ENCODE data around the gene CNOT4.
"Not testable (repeated sequence)": the region's sequence is repeated elsewhere in the genome, so short reads cannot be mapped to it uniquely, and the experiment has no call there.

The CNOT4 gene

GRCh38 chr7:135321556-135321955, 188.3 kb downstream of the CNOT4 start:
- no peak for TF ChIP-seq CTCF (IDR thresholded peaks at IDR 0.05; ENCODE audit: control insufficient read depth, insufficient read depth, low read depth, low read length, missing control alignments)
- H3K4me3 ChIP-seq (ENCODE audit: control insufficient read depth, low read depth, low read length): no peak overlapping the region
- DNase-seq (ENCODE audit: low read depth): no peak

- not testable (repeated sequence) for DNase-seq (ENCODE audit: low read depth); H3K4me3 ChIP-seq (ENCODE audit: control insufficient read depth, low read depth, low read length)
These were observed 188.9 kb downstream of the CNOT4 start for GRCh38 chr7:135320953-135321352.

- H3K4me3 ChIP-seq (ENCODE audit: control insufficient read depth, low read depth, low read length): no peak overlapping the region
- peak; percentile 25 for DNase-seq (ENCODE audit: low read depth)
- TF ChIP-seq CTCF (IDR thresholded peaks at IDR 0.05; ENCODE audit: control insufficient read depth, insufficient read depth, low read depth, low read length, missing control alignments): no peak
These were observed 189.6 kb downstream of the CNOT4 start for GRCh38 chr7:135320268-135320667.

GRCh38 chr7:135317676-135318325, 192.1 kb downstream of the CNOT4 start:
- no peak for TF ChIP-seq CTCF (IDR thresholded peaks at IDR 0.05; ENCODE audit: control insufficient read depth, insufficient read depth, low read depth, low read length, missing control alignments)
- DNase-seq (ENCODE audit: low read depth): no peak
- no peak overlapping the region for H3K4me3 ChIP-seq (ENCODE audit: control insufficient read depth, low read depth, low read length)

- TF ChIP-seq CTCF (IDR thresholded peaks at IDR 0.05; ENCODE audit: control insufficient read depth, insufficient read depth, low read depth, low read length, missing control alignments): no peak
- no peak overlapping the region for H3K4me3 ChIP-seq (ENCODE audit: control insufficient read depth, low read depth, low read length)
- no peak for DNase-seq (ENCODE audit: low read depth)
These were observed 193.1 kb downstream of the CNOT4 start for GRCh38 chr7:135316648-135317313.

- DNase-seq (ENCODE audit: low read depth): no peak
- no peak overlapping the region for H3K4me3 ChIP-seq (ENCODE audit: control insufficient read depth, low read depth, low read length)
- no peak for TF ChIP-seq CTCF (IDR thresholded peaks at IDR 0.05; ENCODE audit: control insufficient read depth, insufficient read depth, low read depth, low read length, missing control alignments)
These were observed 195.9 kb downstream of the CNOT4 start for GRCh38 chr7:135313971-135314370.

Measured in AG09309 (cell line).